Caco-2 (cell line): ENCODE measurements around the gene MCRIP2. TPM values are rescaled to one million over a fixed set of nuclear protein-coding genes. Genes with fewer than 3 reads are reported as not detected.

Experiments used
- BruUV-seq: library from RNA; stranded (reverse); fragments of 400-500 nt; replicated peaks from 2 replicates; lab custom pipeline; 2021; lab: Mats Ljungman, UMichigan
- CTCF ChIA-PET: fragments of 300-600 bp; sonication (Branson Sonifier 250); formaldehyde crosslinking; loops from one replicate; lab custom pipeline; 2022; ENCODE audit warnings: antibody characterized with exemption; lab: Charles Lee
- POLR2A ChIA-PET: fragments of 300-600 bp; sonication (Branson Sonifier 250); formaldehyde crosslinking; loops from one replicate; lab custom pipeline; 2022; ENCODE audit warnings: antibody characterized with exemption; lab: Charles Lee
- DNase-seq, 2 experiments: peaks; one replicate each; pipeline versions ENCODE4 v3.0.0 to v3.0.0-alpha.2; 2020 to 2022
- H3K27me3 ChIP-seq: replicated peaks from 2 replicates; pipeline ENCODE4 v1.6.0; 2011; ENCODE audit warnings: low read length; ENCODE audit not compliant: control insufficient read depth, insufficient read depth
- H3K36me3 ChIP-seq: 2 replicates; pipeline ENCODE4 v1.5.1; 2011; ENCODE audit warnings: low read length; ENCODE audit not compliant: control insufficient read depth, insufficient read depth
- H3K4me1 ChIP-seq: fragments of 250-450 bp; sonication (Bioruptor Pico); 2 replicates; pipeline ENCODE4 v1.5.1; 2020; ENCODE audit warnings: mild to moderate bottlenecking
- H3K4me3 ChIP-seq: 2 replicates; pipeline ENCODE4 v1.5.1; 2011; ENCODE audit warnings: low read depth, mild to moderate bottlenecking, control low read depth, low read length
- H3K9me3 ChIP-seq: fragments of 250-450 bp; sonication (Bioruptor Pico); 2 replicates; pipeline ENCODE4 v1.5.1; 2020; ENCODE audit warnings: mild to moderate bottlenecking, moderate library complexity
- H3K27ac Mint-ChIP-seq: one replicate; pipeline ENCODE4 v1.8.0; 2022; ENCODE audit warnings: mixed read lengths; ENCODE audit not compliant: unreplicated experiment
- H3K27me3 Mint-ChIP-seq: one replicate; pipeline ENCODE4 v1.8.0; 2022; ENCODE audit warnings: mixed read lengths; ENCODE audit not compliant: insufficient read depth, unreplicated experiment
- H3K36me3 Mint-ChIP-seq: one replicate; pipeline ENCODE4 v1.8.0; 2022; ENCODE audit warnings: mild to moderate bottlenecking, mixed read lengths; ENCODE audit not compliant: insufficient read depth, unreplicated experiment
- H3K4me1 Mint-ChIP-seq: one replicate; pipeline ENCODE4 v1.8.0; 2022; ENCODE audit warnings: low read depth, mixed read lengths; ENCODE audit not compliant: unreplicated experiment
- H3K4me3 Mint-ChIP-seq: one replicate; pipeline ENCODE4 v1.8.0; 2022; ENCODE audit warnings: mild to moderate bottlenecking, moderate library complexity, mixed read lengths; ENCODE audit not compliant: unreplicated experiment
- H3K9me3 Mint-ChIP-seq: one replicate; pipeline ENCODE4 v1.8.0; 2022; ENCODE audit warnings: mixed read lengths; ENCODE audit not compliant: unreplicated experiment
- intact Hi-C: fragments of 100-400 bp; cut with micrococcal nuclease; formaldehyde crosslinking; loops from one replicate; pipeline ENCODE4 v1.10.0; 2022; ENCODE audit not compliant: unreplicated experiment
- total RNA-seq: library from RNA; stranded (reverse); gene quantifications from 2 replicates; pipeline ENCODE4 v1.2.3, GENCODE V29; 2022
- TF ChIP-seq, protein P1 (sequence below), 2 experiments: fragments of 200-600 bp in 1 of 2; IDR thresholded peaks; 1 replicate in 1 of 2; 2 replicates in 1 of 2; pipeline versions ENCODE4 v1.5.1 to v1.8.0; 2011 to 2022; ENCODE audit warnings: antibody characterized with exemption in 1 of 2, control low read depth in 1 of 2, inconsistent platforms in 1 of 2, low read depth in 1 of 2, low read length in 1 of 2, mild to moderate bottlenecking in 1 of 2, moderate library complexity in 1 of 2; ENCODE audit not compliant: insufficient read depth in 1 of 2, severe bottlenecking in 1 of 2, unreplicated experiment in 1 of 2

The MCRIP2 gene
- total RNA-seq, 1 experiment from 2014 or later: 33.0 TPM

GRCh38 chr16:620700-621525 lies 20.7 kb upstream of the MCRIP2 start:
- POLR2A ChIA-PET: no interaction called here
- TF ChIP-seq, protein P1, sequence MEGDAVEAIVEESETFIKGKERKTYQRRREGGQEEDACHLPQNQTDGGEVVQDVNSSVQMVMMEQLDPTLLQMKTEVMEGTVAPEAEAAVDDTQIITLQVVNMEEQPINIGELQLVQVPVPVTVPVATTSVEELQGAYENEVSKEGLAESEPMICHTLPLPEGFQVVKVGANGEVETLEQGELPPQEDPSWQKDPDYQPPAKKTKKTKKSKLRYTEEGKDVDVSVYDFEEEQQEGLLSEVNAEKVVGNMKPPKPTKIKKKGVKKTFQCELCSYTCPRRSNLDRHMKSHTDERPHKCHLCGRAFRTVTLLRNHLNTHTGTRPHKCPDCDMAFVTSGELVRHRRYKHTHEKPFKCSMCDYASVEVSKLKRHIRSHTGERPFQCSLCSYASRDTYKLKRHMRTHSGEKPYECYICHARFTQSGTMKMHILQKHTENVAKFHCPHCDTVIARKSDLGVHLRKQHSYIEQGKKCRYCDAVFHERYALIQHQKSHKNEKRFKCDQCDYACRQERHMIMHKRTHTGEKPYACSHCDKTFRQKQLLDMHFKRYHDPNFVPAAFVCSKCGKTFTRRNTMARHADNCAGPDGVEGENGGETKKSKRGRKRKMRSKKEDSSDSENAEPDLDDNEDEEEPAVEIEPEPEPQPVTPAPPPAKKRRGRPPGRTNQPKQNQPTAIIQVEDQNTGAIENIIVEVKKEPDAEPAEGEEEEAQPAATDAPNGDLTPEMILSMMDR (IDR thresholded peaks at IDR 0.05; ENCODE audit: insufficient read depth in 1 of 2, low read depth in 1 of 2, low read length in 1 of 2, severe bottlenecking in 1 of 2, unreplicated experiment in 1 of 2): no peak
- Histone ChIP-seq H3K4me3 (no peak overlapping the region), H3K9me3 (no peaks in the 10 kb centered on the region), H3K36me3 (no peaks in the 10 kb centered on the region), H3K4me1 (no peaks in the 10 kb centered on the region), H3K27me3 (no peaks in the 10 kb centered on the region)
- no peak overlapping the region for H3K4me3 Mint-ChIP-seq
- no peaks in the 10 kb centered on the region for H3K27me3 Mint-ChIP-seq
- no peak overlapping the region for H3K27ac Mint-ChIP-seq
- H3K4me1 Mint-ChIP-seq: no peaks in the 10 kb centered on the region
- no peak for DNase-seq
- H3K36me3 Mint-ChIP-seq: peaks cover 5% of the 10 kb centered on the region
- intact Hi-C loops: no loop called here
- no peaks in the 10 kb centered on the region for H3K9me3 Mint-ChIP-seq
- BruUV-seq: no TSS peak
- CTCF ChIA-PET: no interaction called here

DNA sequence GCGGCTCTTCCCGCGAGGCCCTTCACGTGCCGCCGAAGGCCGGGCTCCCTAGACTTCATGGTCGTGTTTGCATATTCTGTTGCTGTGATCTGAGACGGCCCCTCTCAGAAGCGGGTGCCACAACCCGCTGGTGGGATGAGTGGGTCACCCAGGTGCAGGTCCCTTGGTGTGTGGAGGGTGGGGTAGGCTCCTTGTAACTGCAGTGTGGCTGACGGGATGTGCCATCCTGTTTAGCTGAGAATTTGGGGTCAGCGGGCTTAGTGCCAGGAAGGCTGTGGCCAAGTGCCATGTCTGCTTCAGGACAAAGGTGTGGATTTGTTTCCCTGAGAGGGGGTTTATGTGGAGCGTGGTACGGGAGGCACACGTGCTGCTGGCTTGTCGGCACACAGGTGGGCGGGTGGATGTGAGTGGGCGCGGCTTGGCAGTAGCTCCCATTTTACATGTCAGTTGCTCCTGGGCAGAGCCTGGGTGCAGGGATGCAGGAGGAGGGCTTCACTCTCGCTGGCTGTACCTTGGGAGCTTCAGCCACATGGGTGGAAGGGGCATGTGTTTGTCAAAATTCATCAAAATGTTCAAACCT lies 20.0 kb upstream of the MCRIP2 start:
- no peak overlapping the region for H3K27ac Mint-ChIP-seq

DNA sequence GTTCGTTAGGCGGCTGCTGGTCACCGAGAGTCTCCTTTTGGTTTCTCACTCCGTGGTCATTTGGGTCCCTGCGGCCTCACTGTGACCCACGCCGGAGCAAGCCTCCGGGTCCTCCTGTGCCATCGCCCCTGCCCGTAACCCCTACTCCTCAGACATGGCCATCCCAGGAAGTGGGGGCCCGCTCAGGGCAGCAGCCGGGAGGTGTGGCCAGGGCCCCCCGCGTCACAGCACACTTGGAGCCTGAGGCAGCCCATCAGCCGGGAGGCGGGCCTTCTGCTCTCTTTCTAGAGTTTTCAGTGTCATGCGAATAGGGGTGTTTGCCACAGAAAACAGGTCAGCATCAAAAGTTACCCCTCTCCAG lies 18.7 kb upstream of the MCRIP2 start:
- no peaks in the 10 kb centered on the region for H3K4me1 Mint-ChIP-seq
- H3K36me3 ChIP-seq: no peaks in the 10 kb centered on the region
- H3K9me3 ChIP-seq: no peaks in the 10 kb centered on the region
- CTCF ChIA-PET: no interaction called here
- H3K27me3 ChIP-seq: no peaks in the 10 kb centered on the region
- no peak overlapping the region for H3K27ac Mint-ChIP-seq
- no peaks in the 10 kb centered on the region for H3K9me3 Mint-ChIP-seq
- no TSS peak for BruUV-seq
- no peak overlapping the region for H3K4me3 ChIP-seq
- no peaks in the 10 kb centered on the region for H3K4me1 ChIP-seq
- no peaks in the 10 kb centered on the region for H3K27me3 Mint-ChIP-seq
- H3K4me3 Mint-ChIP-seq: no peak overlapping the region
- TF ChIP-seq, protein P1 (IDR thresholded peaks at IDR 0.05; ENCODE audit: insufficient read depth in 1 of 2, low read depth in 1 of 2, low read length in 1 of 2, severe bottlenecking in 1 of 2, unreplicated experiment in 1 of 2): no peak
- H3K36me3 Mint-ChIP-seq: peaks cover 10% of the 10 kb centered on the region
- POLR2A ChIA-PET: no interaction called here
- no peak for DNase-seq
- intact Hi-C loops: no loop called here

More for the DNA sequence above, 20.0 kb upstream of the MCRIP2 start:
- no peaks in the 10 kb centered on the region for H3K4me1 Mint-ChIP-seq
- Histone ChIP-seq H3K27me3 (no peaks in the 10 kb centered on the region), H3K4me3 (no peak overlapping the region), H3K36me3 (no peaks in the 10 kb centered on the region), H3K4me1 (no peaks in the 10 kb centered on the region), H3K9me3 (no peaks in the 10 kb centered on the region)
- POLR2A ChIA-PET: no interaction called here
- no TSS peak for BruUV-seq
- CTCF ChIA-PET: no interaction called here
- DNase-seq: no peak
- H3K4me3 Mint-ChIP-seq: no peak overlapping the region
- TF ChIP-seq, protein P1 (IDR thresholded peaks at IDR 0.05; ENCODE audit: insufficient read depth in 1 of 2, low read depth in 1 of 2, low read length in 1 of 2, severe bottlenecking in 1 of 2, unreplicated experiment in 1 of 2): no peak
- H3K27me3 Mint-ChIP-seq: no peaks in the 10 kb centered on the region
- intact Hi-C loops: no loop called here
- H3K9me3 Mint-ChIP-seq: no peaks in the 10 kb centered on the region
- H3K36me3 Mint-ChIP-seq: peaks cover 5% of the 10 kb centered on the region
